OCI-LY1 (cell line): ENCODE measurements around the gene SAMMSON.
A peak's percentile ranks its signal among the peaks of the same experiment; 100 is the strongest.

ENCODE experiments used
- H2AFZ ChIP-seq: fragments of 200-600 bp; sonication (generic), shearing (Covaris generic); 2 replicates; pipeline ENCODE4 v1.6.0; 2014; ENCODE audit warnings: antibody characterized with exemption, mild to moderate bottlenecking, low read length
- H3F3A ChIP-seq: fragments of 200-600 bp; sonication (generic), shearing (Covaris generic); 2 replicates; pipeline ENCODE4 v1.6.0; 2014; ENCODE audit warnings: mild to moderate bottlenecking, antibody characterized with exemption, low read length, moderate library complexity; ENCODE audit not compliant: insufficient read depth
- H3K27ac ChIP-seq: fragments of 200-600 bp; sonication (generic); 2 replicates; pipeline ENCODE4 v1.5.1; 2014; ENCODE audit warnings: low read length, mixed run types, mild to moderate bottlenecking, low read depth; ENCODE audit not compliant: poor library complexity, severe bottlenecking
- H3K27me3 ChIP-seq: fragments of 200-600 bp; sonication (generic); 2 replicates; pipeline ENCODE4 v1.6.0; 2014; ENCODE audit warnings: antibody characterized with exemption, mild to moderate bottlenecking, low read length, moderate library complexity; ENCODE audit not compliant: insufficient read depth
- H3K36me3 ChIP-seq: fragments of 200-600 bp; sonication (generic); 2 replicates; pipeline ENCODE4 v1.6.1; 2014; ENCODE audit warnings: mild to moderate bottlenecking, antibody characterized with exemption, low read length, moderate library complexity, mixed read lengths; ENCODE audit not compliant: insufficient read depth
- H3K4me1 ChIP-seq: fragments of 200-600 bp; sonication (generic); 2 replicates; pipeline ENCODE4 v1.5.1; 2014; ENCODE audit warnings: mild to moderate bottlenecking, low read length, moderate library complexity; ENCODE audit not compliant: insufficient read depth, severe bottlenecking
- H3K4me2 ChIP-seq: fragments of 200-600 bp; sonication (generic), shearing (Covaris generic); 2 replicates; pipeline ENCODE4 v1.6.1; 2014; ENCODE audit warnings: low read length
- H3K4me3 ChIP-seq: fragments of 200-600 bp; sonication (generic); 2 replicates; pipeline ENCODE4 v1.5.1; 2014; ENCODE audit warnings: low read length, low read depth, mild to moderate bottlenecking, mixed read lengths; ENCODE audit not compliant: poor library complexity, severe bottlenecking
- H3K79me2 ChIP-seq: fragments of 200-600 bp; shearing (Covaris generic); 2 replicates; pipeline ENCODE4 v1.6.1; 2016; ENCODE audit warnings: mixed run types, low read length, mixed read lengths; ENCODE audit not compliant: insufficient read depth
- H3K9ac ChIP-seq: fragments of 200-600 bp; sonication (generic), shearing (Covaris generic); 2 replicates; pipeline ENCODE4 v1.6.1; 2014; ENCODE audit warnings: mild to moderate bottlenecking, low read length, mixed read lengths
- H3K9me2 ChIP-seq: fragments of 200-600 bp; sonication (generic), shearing (Covaris generic); 2 replicates; pipeline ENCODE4 v1.6.1; 2014; ENCODE audit warnings: low read depth, mild to moderate bottlenecking, low read length, mixed read lengths
- H3K9me3 ChIP-seq: fragments of 200-600 bp; shearing (Covaris generic); 2 replicates; pipeline ENCODE4 v1.6.1; 2014; ENCODE audit warnings: low read length, mixed read lengths
- H4K20me1 ChIP-seq: fragments of 200-600 bp; sonication (generic), shearing (Covaris generic); 2 replicates; pipeline ENCODE4 v1.6.0; 2016; ENCODE audit warnings: mild to moderate bottlenecking, low read length; ENCODE audit not compliant: insufficient read depth
- EZH2 ChIP-seq: fragments of 200-600 bp; sonication (generic), shearing (Covaris generic); IDR thresholded peaks from 2 replicates; pipeline ENCODE4 v1.8.0; 2017; ENCODE audit warnings: borderline replicate concordance, mixed run types, mild to moderate bottlenecking, antibody characterized with exemption, low read length, moderate library complexity, mixed read lengths
- TF ChIP-seq, protein P1 (sequence below): fragments of 200-600 bp; sonication (generic), shearing (Covaris generic); IDR thresholded peaks from 2 replicates; pipeline ENCODE4 v1.5.1; 2017; ENCODE audit warnings: mild to moderate bottlenecking, antibody characterized with exemption, low read length, moderate library complexity, mixed read lengths

Gene SAMMSON

DNA sequence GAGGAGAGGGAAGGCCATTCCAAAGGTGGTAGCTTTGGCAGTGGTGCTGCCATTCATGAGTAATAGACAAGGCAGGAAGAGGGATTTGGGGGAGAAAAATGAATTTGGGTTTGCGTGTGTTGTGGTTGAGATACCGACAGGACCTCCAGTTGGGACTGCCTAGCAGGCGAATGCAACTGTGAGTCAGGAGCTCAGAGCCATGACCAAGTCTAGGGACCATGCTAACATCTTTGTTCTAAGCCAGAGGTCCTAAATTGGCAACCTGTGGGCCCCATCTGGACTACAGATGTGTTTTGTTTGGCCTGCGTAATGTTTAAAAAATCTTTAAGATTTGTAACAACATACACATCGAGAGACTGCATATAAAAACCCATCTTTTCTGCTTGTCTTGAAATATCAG lies 61.6 kb downstream of the SAMMSON start:
- TF ChIP-seq EZH2: no peak
- TF ChIP-seq, protein P1, sequence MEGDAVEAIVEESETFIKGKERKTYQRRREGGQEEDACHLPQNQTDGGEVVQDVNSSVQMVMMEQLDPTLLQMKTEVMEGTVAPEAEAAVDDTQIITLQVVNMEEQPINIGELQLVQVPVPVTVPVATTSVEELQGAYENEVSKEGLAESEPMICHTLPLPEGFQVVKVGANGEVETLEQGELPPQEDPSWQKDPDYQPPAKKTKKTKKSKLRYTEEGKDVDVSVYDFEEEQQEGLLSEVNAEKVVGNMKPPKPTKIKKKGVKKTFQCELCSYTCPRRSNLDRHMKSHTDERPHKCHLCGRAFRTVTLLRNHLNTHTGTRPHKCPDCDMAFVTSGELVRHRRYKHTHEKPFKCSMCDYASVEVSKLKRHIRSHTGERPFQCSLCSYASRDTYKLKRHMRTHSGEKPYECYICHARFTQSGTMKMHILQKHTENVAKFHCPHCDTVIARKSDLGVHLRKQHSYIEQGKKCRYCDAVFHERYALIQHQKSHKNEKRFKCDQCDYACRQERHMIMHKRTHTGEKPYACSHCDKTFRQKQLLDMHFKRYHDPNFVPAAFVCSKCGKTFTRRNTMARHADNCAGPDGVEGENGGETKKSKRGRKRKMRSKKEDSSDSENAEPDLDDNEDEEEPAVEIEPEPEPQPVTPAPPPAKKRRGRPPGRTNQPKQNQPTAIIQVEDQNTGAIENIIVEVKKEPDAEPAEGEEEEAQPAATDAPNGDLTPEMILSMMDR: no peak
- Histone ChIP-seq H3K4me2 (no peak overlapping the region), H3K79me2 (no peaks in the 10 kb centered on the region), H3K27ac (no peak overlapping the region), H3K9me2 (no peaks in the 10 kb centered on the region), H3K9ac (no peak overlapping the region), H3K4me1 (no peaks in the 10 kb centered on the region), H4K20me1 (no peaks in the 10 kb centered on the region), H3F3A (no peaks in the 10 kb centered on the region), H3K36me3 (no peaks in the 10 kb centered on the region), H3K9me3 (no peaks in the 10 kb centered on the region), H2AFZ (no peak overlapping the region), H3K27me3 (no peaks in the 10 kb centered on the region), H3K4me3 (no peak overlapping the region)

DNA sequence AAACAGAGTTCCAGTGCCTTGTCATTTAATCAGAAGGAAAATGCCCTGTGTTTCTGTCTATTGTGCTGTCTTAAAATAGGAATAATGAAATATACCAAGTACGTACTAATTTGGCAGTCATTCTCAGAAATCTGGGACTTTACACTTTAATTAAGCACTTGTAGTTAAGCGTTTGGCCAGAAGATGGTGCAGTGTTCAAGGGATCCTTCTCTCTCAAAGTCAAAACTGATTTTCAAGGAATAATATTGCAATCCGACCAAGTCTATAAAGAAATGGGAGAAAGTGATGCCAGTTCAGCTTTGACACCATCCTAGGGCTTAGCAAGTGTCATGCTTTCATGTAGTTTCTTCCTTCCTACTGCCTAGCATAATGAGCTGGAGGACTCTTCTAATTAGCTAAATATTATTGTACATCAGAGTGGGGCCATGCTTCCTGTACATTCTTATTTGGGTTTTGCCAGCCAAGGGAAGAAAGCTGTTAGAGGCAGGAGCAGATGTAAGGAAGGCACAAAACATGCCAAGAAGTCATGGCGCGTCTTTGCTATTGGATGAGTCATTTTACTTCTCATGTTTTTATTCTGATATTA lies 64.8 kb downstream of the SAMMSON start:
- H3K27me3 ChIP-seq: no peaks in the 10 kb centered on the region
- no peak overlapping the region for H3K27ac ChIP-seq
- H4K20me1 ChIP-seq: no peaks in the 10 kb centered on the region
- no peak for TF ChIP-seq EZH2
- TF ChIP-seq, protein P1: peak; percentile 60
- no peak overlapping the region for H3K4me3 ChIP-seq
- no peaks in the 10 kb centered on the region for H3K9me3 ChIP-seq
- H3K4me1 ChIP-seq: no peaks in the 10 kb centered on the region
- no peak overlapping the region for H2AFZ ChIP-seq
- H3K79me2 ChIP-seq: no peaks in the 10 kb centered on the region
- no peak overlapping the region for H3K4me2 ChIP-seq
- H3K9ac ChIP-seq: no peak overlapping the region
- H3K9me2 ChIP-seq: no peaks in the 10 kb centered on the region
- H3F3A ChIP-seq: no peaks in the 10 kb centered on the region
- H3K36me3 ChIP-seq: no peaks in the 10 kb centered on the region

DNA sequence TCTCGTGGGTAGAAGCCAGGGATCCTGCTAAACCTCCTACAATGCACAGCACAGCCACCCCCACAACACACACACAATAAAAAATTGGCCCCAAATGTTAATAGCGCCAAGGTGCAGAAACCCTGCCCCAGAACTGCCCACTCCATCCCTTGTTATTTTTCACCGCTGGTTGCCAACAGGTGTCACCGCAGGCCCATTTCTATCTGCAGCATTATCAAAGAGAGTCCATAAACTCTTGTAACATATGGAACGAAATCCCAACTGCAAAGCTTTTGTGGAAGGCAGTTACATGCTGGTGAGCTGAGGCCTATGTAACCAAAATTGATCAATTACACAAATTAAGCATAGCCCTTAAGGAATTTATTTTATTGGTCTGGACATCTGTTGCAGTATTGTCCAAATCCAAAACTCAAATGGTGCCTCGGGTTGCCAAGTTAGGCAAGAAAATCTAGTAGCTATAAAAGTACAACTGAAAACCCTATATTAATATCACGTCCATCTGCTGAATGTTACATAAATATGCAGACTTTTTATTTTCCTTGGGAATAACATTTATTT lies 66.2 kb downstream of the SAMMSON start:
- no peaks in the 10 kb centered on the region for H3K9me3 ChIP-seq
- H3K79me2 ChIP-seq: no peaks in the 10 kb centered on the region
- H3K4me3 ChIP-seq: no peak overlapping the region
- no peak overlapping the region for H2AFZ ChIP-seq
- TF ChIP-seq, protein P1: peak; percentile 22; the same call in 1 of the 2 replicates
- TF ChIP-seq EZH2: no peak
- no peak overlapping the region for H3K4me2 ChIP-seq
- H3K36me3 ChIP-seq: no peaks in the 10 kb centered on the region
- H3K9ac ChIP-seq: no peak overlapping the region
- H4K20me1 ChIP-seq: no peaks in the 10 kb centered on the region
- no peak overlapping the region for H3K27ac ChIP-seq
- H3K4me1 ChIP-seq: no peaks in the 10 kb centered on the region
- no peaks in the 10 kb centered on the region for H3F3A ChIP-seq
- no peaks in the 10 kb centered on the region for H3K27me3 ChIP-seq
- no peaks in the 10 kb centered on the region for H3K9me2 ChIP-seq
